ENCODE results near the gene CACNG4. TPM values are rescaled to one million over a fixed set of nuclear protein-coding genes. Genes with fewer than 3 reads are reported as not detected.

CACNG4 gene
- total RNA-seq, 2 experiments from 2014 or later = not detected

DNA sequence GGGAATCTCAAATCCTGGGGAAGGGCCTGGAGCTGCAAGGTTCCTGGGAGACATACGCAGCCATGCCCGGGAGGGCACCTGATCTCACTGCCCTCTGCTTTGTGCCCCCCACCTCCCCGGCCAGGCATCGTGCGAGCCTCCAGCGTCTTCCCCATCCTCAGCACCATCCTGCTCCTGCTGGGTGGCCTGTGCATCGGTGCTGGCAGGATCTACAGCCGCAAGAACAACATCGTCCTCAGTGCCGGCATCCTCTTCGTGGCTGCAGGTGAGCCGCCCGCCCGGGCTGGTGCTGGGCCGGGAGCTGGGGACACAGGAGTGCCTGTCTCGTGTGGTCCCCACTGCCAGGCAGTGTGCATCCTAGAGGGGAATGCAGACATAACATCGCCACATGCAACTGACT is 60.2 kb downstream of the CACNG4 start:
- Mint-ChIP-seq H3K4me3 (no peak overlapping the region), H3K36me3 (ENCODE audit: low read depth) (no peaks in the 10 kb centered on the region)
- intact Hi-C loops (cut with DNase I, micrococcal nuclease) = no loop called here

DNA sequence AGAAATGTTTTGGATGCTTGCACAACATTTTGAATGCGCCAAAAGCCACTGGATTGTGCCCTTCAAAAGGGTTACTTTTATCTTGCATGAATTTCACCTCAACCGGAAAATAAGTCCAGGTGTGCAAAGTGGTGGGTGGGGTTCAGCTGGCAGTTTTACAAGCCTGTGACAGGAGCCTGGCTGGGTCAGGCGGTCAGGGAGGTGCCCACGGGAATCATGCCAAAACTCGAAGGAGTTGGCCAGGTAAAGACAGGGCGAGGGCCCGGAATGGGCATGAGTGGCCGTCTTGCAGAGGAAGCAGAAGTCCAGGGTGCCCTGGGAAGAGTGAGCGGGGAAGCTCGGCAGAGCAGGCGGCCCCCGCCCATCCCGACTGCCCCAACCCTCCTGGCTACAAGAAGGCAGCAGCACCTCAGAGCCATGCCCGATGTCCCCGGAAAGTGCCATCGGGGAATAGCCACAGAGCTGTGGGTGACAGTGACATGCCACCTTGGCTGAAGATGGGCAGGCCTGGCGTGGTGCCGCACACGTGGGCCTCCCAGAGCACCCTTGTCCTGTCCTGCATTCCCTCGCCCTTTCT is 60.8 kb downstream of the CACNG4 start:
- H3K4me3 ChIP-seq (ENCODE audit: low read length) = no peak overlapping the region
- TF ChIP-seq, protein P1, sequence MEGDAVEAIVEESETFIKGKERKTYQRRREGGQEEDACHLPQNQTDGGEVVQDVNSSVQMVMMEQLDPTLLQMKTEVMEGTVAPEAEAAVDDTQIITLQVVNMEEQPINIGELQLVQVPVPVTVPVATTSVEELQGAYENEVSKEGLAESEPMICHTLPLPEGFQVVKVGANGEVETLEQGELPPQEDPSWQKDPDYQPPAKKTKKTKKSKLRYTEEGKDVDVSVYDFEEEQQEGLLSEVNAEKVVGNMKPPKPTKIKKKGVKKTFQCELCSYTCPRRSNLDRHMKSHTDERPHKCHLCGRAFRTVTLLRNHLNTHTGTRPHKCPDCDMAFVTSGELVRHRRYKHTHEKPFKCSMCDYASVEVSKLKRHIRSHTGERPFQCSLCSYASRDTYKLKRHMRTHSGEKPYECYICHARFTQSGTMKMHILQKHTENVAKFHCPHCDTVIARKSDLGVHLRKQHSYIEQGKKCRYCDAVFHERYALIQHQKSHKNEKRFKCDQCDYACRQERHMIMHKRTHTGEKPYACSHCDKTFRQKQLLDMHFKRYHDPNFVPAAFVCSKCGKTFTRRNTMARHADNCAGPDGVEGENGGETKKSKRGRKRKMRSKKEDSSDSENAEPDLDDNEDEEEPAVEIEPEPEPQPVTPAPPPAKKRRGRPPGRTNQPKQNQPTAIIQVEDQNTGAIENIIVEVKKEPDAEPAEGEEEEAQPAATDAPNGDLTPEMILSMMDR (IDR thresholded peaks at IDR 0.05) = no peak
- Mint-ChIP-seq H3K36me3 (ENCODE audit: low read depth) (no peaks in the 10 kb centered on the region), H3K4me1 (ENCODE audit: low read depth) (no peaks in the 10 kb centered on the region), H3K27ac (no peak overlapping the region), H3K27me3 (no peaks in the 10 kb centered on the region), H3K4me3 (no peak overlapping the region), H3K9me3 (no peaks in the 10 kb centered on the region)
- no peaks in the 10 kb centered on the region for H3K36me3 ChIP-seq (ENCODE audit: insufficient read depth, low read length)
- no peaks in the 10 kb centered on the region for H3K27me3 ChIP-seq (ENCODE audit: control insufficient read depth in 1 of 2, insufficient read depth in 2 of 2, low read length in 2 of 2)
- ChIA-PET CTCF (no interaction called here), POLR2A (no interaction called here)
- H3K4me1 ChIP-seq (ENCODE audit: insufficient read depth, low read length) = no peaks in the 10 kb centered on the region
- no peaks in the 10 kb centered on the region for H3K9me3 ChIP-seq (ENCODE audit: control insufficient read depth in 1 of 2, insufficient read depth in 1 of 2, low read length in 2 of 2)
- DNase-seq (no peak), ATAC-seq (ENCODE audit: poor library complexity) (no peak)
- intact Hi-C loops (cut with DNase I, micrococcal nuclease) = no loop called here
- H3K27ac ChIP-seq (ENCODE audit: low read depth in 1 of 2, low read length in 2 of 2) = no peak overlapping the region

More for the DNA sequence above, 60.2 kb downstream of the CACNG4 start:
- no peak overlapping the region for H3K4me3 ChIP-seq (ENCODE audit: low read length)
- TF ChIP-seq, protein P1 (IDR thresholded peaks at IDR 0.05) = no peak
- Mint-ChIP-seq H3K9me3 (no peaks in the 10 kb centered on the region), H3K4me1 (ENCODE audit: low read depth) (no peaks in the 10 kb centered on the region), H3K27me3 (no peaks in the 10 kb centered on the region), H3K27ac (no peak overlapping the region)
- H3K27ac ChIP-seq (ENCODE audit: low read depth in 1 of 2, low read length in 2 of 2) = no peak overlapping the region
- no peaks in the 10 kb centered on the region for H3K9me3 ChIP-seq (ENCODE audit: control insufficient read depth in 1 of 2, insufficient read depth in 1 of 2, low read length in 2 of 2)
- ChIA-PET CTCF (no interaction called here), POLR2A (no interaction called here)
- DNase-seq (no peak), ATAC-seq (ENCODE audit: poor library complexity) (no peak)
- no peaks in the 10 kb centered on the region for H3K27me3 ChIP-seq (ENCODE audit: control insufficient read depth in 1 of 2, insufficient read depth in 2 of 2, low read length in 2 of 2)
- H3K36me3 ChIP-seq (ENCODE audit: insufficient read depth, low read length) = no peaks in the 10 kb centered on the region
- no peaks in the 10 kb centered on the region for H3K4me1 ChIP-seq (ENCODE audit: insufficient read depth, low read length)

DNA sequence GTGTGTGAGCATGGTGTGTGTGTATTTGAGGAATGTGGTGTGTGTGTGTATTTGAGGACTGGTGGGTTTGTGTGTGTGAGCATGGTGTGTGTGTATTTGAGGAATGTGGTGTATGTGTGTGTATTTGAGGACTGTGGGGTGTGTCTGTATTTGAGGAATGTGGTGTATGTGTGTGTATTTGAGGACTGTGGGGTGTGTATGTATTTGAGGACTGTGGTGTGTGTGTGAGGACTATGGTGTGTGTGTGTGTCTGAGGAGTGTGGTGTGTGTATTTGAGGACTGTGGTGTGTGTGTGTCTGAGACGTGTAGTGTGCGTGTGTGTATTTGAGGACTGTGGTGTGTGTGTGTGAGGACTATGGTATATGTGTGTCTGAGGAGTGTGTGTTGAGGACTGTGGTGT is 61.8 kb downstream of the CACNG4 start:
- no peaks in the 10 kb centered on the region for H3K36me3 ChIP-seq (ENCODE audit: insufficient read depth, low read length)
- Mint-ChIP-seq H3K27me3 (no peaks in the 10 kb centered on the region), H3K4me3 (no peak overlapping the region), H3K9me3 (no peaks in the 10 kb centered on the region), H3K4me1 (ENCODE audit: low read depth) (no peaks in the 10 kb centered on the region), H3K36me3 (ENCODE audit: low read depth) (no peaks in the 10 kb centered on the region), H3K27ac (no peak overlapping the region)
- TF ChIP-seq, protein P1 (IDR thresholded peaks at IDR 0.05) = no peak
- CTCF ChIA-PET = no interaction called here
- DNase-seq (no peak), ATAC-seq (ENCODE audit: poor library complexity) (no peak)
- H3K4me3 ChIP-seq (ENCODE audit: low read length) = no peak overlapping the region
- H3K27ac ChIP-seq (ENCODE audit: low read depth in 1 of 2, low read length in 2 of 2) = no peak overlapping the region
- H3K9me3 ChIP-seq (ENCODE audit: control insufficient read depth in 1 of 2, insufficient read depth in 1 of 2, low read length in 2 of 2) = no peaks in the 10 kb centered on the region
- no peaks in the 10 kb centered on the region for H3K4me1 ChIP-seq (ENCODE audit: insufficient read depth, low read length)
- POLR2A ChIA-PET = no interaction called here
- intact Hi-C loops (cut with DNase I, micrococcal nuclease) = no loop called here
- no peaks in the 10 kb centered on the region for H3K27me3 ChIP-seq (ENCODE audit: control insufficient read depth in 1 of 2, insufficient read depth in 2 of 2, low read length in 2 of 2)
